ENCODE measurements around the gene RALGPS1. TPM values are rescaled to one million over a fixed set of nuclear protein-coding genes. Genes with fewer than 3 reads are reported as not detected.

Gene RALGPS1
- total and polyA plus RNA-seq, 7 donors: 3.9 to 7.7 (median 5.4) TPM

DNA sequence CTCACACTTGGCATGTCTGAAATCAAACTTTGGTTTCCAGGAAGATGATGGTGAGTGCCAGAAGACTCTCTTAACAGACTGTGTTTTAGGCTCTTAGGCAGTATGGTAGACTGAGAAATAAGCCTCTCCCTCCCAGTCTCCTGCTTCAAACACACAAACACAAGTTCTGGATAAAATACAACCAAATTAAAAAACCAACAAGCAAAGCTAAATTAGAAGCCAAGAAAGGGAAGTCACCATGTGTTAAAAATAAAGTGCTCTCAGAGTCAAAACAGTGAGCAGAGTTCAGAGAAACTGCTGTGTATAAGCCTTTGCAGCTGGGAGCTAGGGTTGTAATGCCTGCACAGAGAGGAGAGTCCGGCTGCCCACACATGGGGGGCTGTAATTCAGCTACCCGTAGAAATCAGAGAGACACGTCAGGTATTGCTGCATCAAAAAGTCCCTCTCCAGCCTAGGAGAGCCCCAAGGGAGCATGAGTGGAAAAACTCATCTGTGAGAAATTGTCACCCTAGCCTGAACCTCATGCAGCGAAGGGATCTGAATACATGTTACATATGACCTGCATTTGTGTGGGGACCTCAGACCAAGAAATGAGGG, 145.3 kb downstream of the RALGPS1 start:
- 57 to 69% (median 58%) methylated on average over 4 of the region's 4 CpGs for WGBS, 3 donors
- intact Hi-C loops (cut with DNase I): loop anchor here in 1 of 2 donors (5.0 kb wide), 2 partner anchors 62 to 93 kb away; partner anchors contain the start of gene ANGPTL2
- no peak for ATAC-seq
- H3K4me1 ChIP-seq: peaks cover 33% of the 10 kb centered on the region
- TF ChIP-seq CTCF (IDR thresholded peaks at IDR 0.05): no peak
- DNase-seq: no peak
- H3K27ac ChIP-seq: no peak overlapping the region
- no peaks in the 10 kb centered on the region for H3K27me3 ChIP-seq (ENCODE audit: insufficient read depth in 3 of 3, low read length in 2 of 3)
- H3K36me3 ChIP-seq (ENCODE audit: insufficient read depth in 1 of 2, low read depth in 1 of 2): no peaks in the 10 kb centered on the region
- H3K9me3 ChIP-seq: no peaks in the 10 kb centered on the region
- no peak overlapping the region for H3K4me3 ChIP-seq

- H3K27me3 ChIP-seq (ENCODE audit: insufficient read depth in 3 of 3, low read length in 2 of 3): no peaks in the 10 kb centered on the region
- intact Hi-C loops (cut with DNase I): no loop called here
- no peaks in the 10 kb centered on the region for H3K36me3 ChIP-seq (ENCODE audit: insufficient read depth in 1 of 2, low read depth in 1 of 2)
- H3K27ac ChIP-seq: no peak overlapping the region
- no peak for TF ChIP-seq CTCF (IDR thresholded peaks at IDR 0.05)
- ATAC-seq (no peak), DNase-seq (no peak)
- WGBS, 3 donors: 92 to 100% (median 96%) methylated on average over 3 of the region's 3 CpGs
- no peaks in the 10 kb centered on the region for H3K9me3 ChIP-seq
- no peak overlapping the region for H3K4me3 ChIP-seq
- peaks cover 31% of the 10 kb centered on the region for H3K4me1 ChIP-seq
Measured at GRCh38 chr9:127061411-127061810, 146.8 kb downstream of the RALGPS1 start.

- H3K27me3 ChIP-seq (ENCODE audit: insufficient read depth in 3 of 3, low read length in 2 of 3): no peaks in the 10 kb centered on the region
- intact Hi-C loops (cut with DNase I): no loop called here
- no peak for TF ChIP-seq CTCF (IDR thresholded peaks at IDR 0.05)
- no peaks in the 10 kb centered on the region for H3K9me3 ChIP-seq
- H3K4me3 ChIP-seq: no peak overlapping the region
- H3K36me3 ChIP-seq (ENCODE audit: insufficient read depth in 1 of 2, low read depth in 1 of 2): no peaks in the 10 kb centered on the region
- H3K4me1 ChIP-seq: peaks cover 8% of the 10 kb centered on the region
- H3K27ac ChIP-seq: no peak overlapping the region
- no peak for DNase-seq
- ATAC-seq: no peak
- 82 to 85% (median 84%) methylated on average over 2 of the region's 2 CpGs for WGBS, 3 donors
Measured at GRCh38 chr9:127064335-127064734, 149.8 kb downstream of the RALGPS1 start.

DNA sequence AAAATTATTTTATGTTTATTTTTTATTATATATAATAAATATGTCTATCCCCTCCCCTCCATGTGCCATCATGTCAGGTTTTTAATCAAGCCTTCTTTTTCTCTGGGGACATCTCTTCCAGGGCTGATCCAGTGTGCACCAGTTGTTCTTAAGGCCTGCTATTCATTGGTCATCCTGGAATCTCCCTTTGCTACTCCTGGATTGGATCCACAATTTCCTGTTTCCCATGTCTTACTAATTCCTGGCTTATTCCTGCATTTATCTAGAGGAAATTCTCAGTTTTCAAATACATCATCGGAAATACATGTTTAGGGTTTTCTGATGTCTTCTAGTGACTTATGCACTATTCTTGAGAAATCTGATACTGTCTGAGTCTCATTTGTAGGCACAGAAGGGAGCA, 151.0 kb downstream of the RALGPS1 start:
- intact Hi-C loops (cut with DNase I): no loop called here
- no peak for TF ChIP-seq CTCF (IDR thresholded peaks at IDR 0.05)
- Histone ChIP-seq H3K9me3 (no peaks in the 10 kb centered on the region), H3K4me1 (no peaks in the 10 kb centered on the region), H3K27ac (no peak overlapping the region), H3K27me3 (ENCODE audit: insufficient read depth in 3 of 3, low read length in 2 of 3) (no peaks in the 10 kb centered on the region), H3K36me3 (ENCODE audit: insufficient read depth in 1 of 2, low read depth in 1 of 2) (peaks cover 0 to 5% of the 10 kb centered on the region in 2 donors), H3K4me3 (no peak overlapping the region)
- ATAC-seq (no peak), DNase-seq (no peak)
- 62 to 65% (median 64%) methylated on average over 1 of the region's 1 CpG for WGBS, 3 donors
